Neural crest cell (in vitro differentiated cells): ENCODE results near the gene TSR3. TPM values are rescaled to one million over a fixed set of nuclear protein-coding genes. Genes with fewer than 3 reads are reported as not detected.
"Not testable (repeated sequence)": the region's sequence is repeated elsewhere in the genome, so short reads cannot be mapped to it uniquely, and the experiment has no call there.

Source experiments
- DNase-seq: peaks from one replicate; pipeline ENCODE4 v3.0.0; 2021; ENCODE audit warnings: low read depth, mixed read lengths, low spot score
- H3K27ac Mint-ChIP-seq: one replicate; pipeline ENCODE4 v1.8.0; 2021; ENCODE audit warnings: mild to moderate bottlenecking, mixed read lengths; ENCODE audit not compliant: unreplicated experiment
- H3K27me3 Mint-ChIP-seq: 2 replicates; pipeline ENCODE4 v1.8.0; 2021; ENCODE audit warnings: low read depth, mild to moderate bottlenecking, mixed read lengths
- H3K36me3 Mint-ChIP-seq: 2 replicates; pipeline ENCODE4 v1.8.0; 2021; ENCODE audit warnings: low read depth, mild to moderate bottlenecking, mixed read lengths
- H3K4me1 Mint-ChIP-seq: 2 replicates; pipeline ENCODE4 v1.8.0; 2021; ENCODE audit warnings: mixed read lengths
- H3K4me3 Mint-ChIP-seq: one replicate; pipeline ENCODE4 v1.8.0; 2021; ENCODE audit warnings: mild to moderate bottlenecking, mixed read lengths
- H3K9me3 Mint-ChIP-seq: 2 replicates; pipeline ENCODE4 v1.8.0; 2021; ENCODE audit warnings: mixed read lengths
- CTCF ChIP-seq: fragments of 200-600 bp; sonication (generic); conservative IDR thresholded peaks from 2 replicates; pipeline ENCODE4 v1.5.0; 2021; ENCODE audit warnings: antibody characterized with exemption, mild to moderate bottlenecking
- total RNA-seq: library from RNA; stranded (reverse); gene quantifications from 2 replicates; pipeline ENCODE4 v1.2.1, GENCODE V29; 2021

The TSR3 gene
- total RNA-seq, 1 donor from 2014 or later = 66.2 TPM

GRCh38 chr16:1330931-1331711, 20.6 kb downstream of the TSR3 start:
- TF ChIP-seq CTCF = no peak
- no peak for DNase-seq
- Mint-ChIP-seq H3K4me1 (peaks cover 17% of the 10 kb centered on the region), H3K27me3 (peaks cover 54% of the 10 kb centered on the region), H3K9me3 (no peaks in the 10 kb centered on the region), H3K4me3 (peak overlapping the region; percentile 67), H3K27ac (no peak overlapping the region), H3K36me3 (peaks cover 4% of the 10 kb centered on the region)

GRCh38 chr16:1330260-1330914, 21.3 kb downstream of the TSR3 start:
- Mint-ChIP-seq H3K9me3 (no peaks in the 10 kb centered on the region), H3K36me3 (peaks cover 4% of the 10 kb centered on the region), H3K4me1 (peaks cover 16% of the 10 kb centered on the region), H3K4me3 (no peak overlapping the region), H3K27me3 (peaks cover 47% of the 10 kb centered on the region), H3K27ac (no peak overlapping the region)
- TF ChIP-seq CTCF = peak; percentile 67
- DNase-seq = no peak

- H3K9me3 Mint-ChIP-seq, H3K36me3 Mint-ChIP-seq, DNase-seq: not testable (repeated sequence)
- peaks cover 12% of the 10 kb centered on the region for H3K4me1 Mint-ChIP-seq
- H3K27ac Mint-ChIP-seq = peak overlapping the region; percentile 43
- H3K27me3 Mint-ChIP-seq = peaks cover 34% of the 10 kb centered on the region
- H3K4me3 Mint-ChIP-seq = peak overlapping the region; percentile 34
These were observed 22.7 kb downstream of the TSR3 start for GRCh38 chr16:1328961-1329360.

- not testable (repeated sequence) for H3K36me3 Mint-ChIP-seq, H3K27ac Mint-ChIP-seq, DNase-seq, H3K9me3 Mint-ChIP-seq
- peaks cover 12% of the 10 kb centered on the region for H3K4me1 Mint-ChIP-seq
- H3K27me3 Mint-ChIP-seq = peaks cover 34% of the 10 kb centered on the region
- H3K4me3 Mint-ChIP-seq = peak overlapping the region; percentile 27
These were observed 23.5 kb downstream of the TSR3 start for GRCh38 chr16:1328136-1328535.

GRCh38 chr16:1327619-1327947, 24.1 kb downstream of the TSR3 start:
- Mint-ChIP-seq H3K4me3 (peak overlapping the region; percentile 27), H3K27me3 (peaks cover 31% of the 10 kb centered on the region), H3K36me3 (peaks cover 10% of the 10 kb centered on the region), H3K9me3 (no peaks in the 10 kb centered on the region), H3K4me1 (peaks cover 12% of the 10 kb centered on the region), H3K27ac (no peak overlapping the region)
- no peak for TF ChIP-seq CTCF
- DNase-seq = no peak

GRCh38 chr16:1326946-1327618, 24.6 kb downstream of the TSR3 start:
- Mint-ChIP-seq H3K27me3 (peaks cover 26% of the 10 kb centered on the region), H3K4me1 (peaks cover 12% of the 10 kb centered on the region), H3K36me3 (peaks cover 10% of the 10 kb centered on the region), H3K9me3 (no peaks in the 10 kb centered on the region), H3K27ac (no peak overlapping the region), H3K4me3 (peak overlapping the region; percentile 58)
- DNase-seq = no peak
- no peak for TF ChIP-seq CTCF
